K562 (cell line): ENCODE results near the gene SEC24C. TPM values are rescaled to one million over a fixed set of nuclear protein-coding genes. Genes with fewer than 3 reads are reported as not detected.
A peak's percentile ranks its signal among the peaks of the same experiment; 100 is the strongest.

Source experiments
- ELF2 ChIP-seq: fragments of 250-450 bp; sonication (Bioruptor Pico); IDR thresholded peaks from 2 replicates; pipeline ENCODE4 v1.5.0; 2021; ENCODE audit warnings: mild to moderate bottlenecking
- FOSL1 ChIP-seq: fragments of 200-800 bp; sonication (Bioruptor generic); conservative IDR thresholded peaks from 2 replicates; pipeline ENCODE4 v1.6.1; 2016; ENCODE audit warnings: missing genetic modification characterization, missing compliant biosample characterization
- GMEB1 ChIP-seq: fragments of 250-450 bp; sonication (Bioruptor Pico); IDR thresholded peaks from 2 replicates; pipeline ENCODE4 v1.4.0; 2020; ENCODE audit warnings: mild to moderate bottlenecking
- MGA ChIP-seq: fragments of 450-650 bp; IDR thresholded peaks from 2 replicates; pipeline ENCODE4 v1.6.1; 2016; ENCODE audit warnings: mild to moderate bottlenecking, moderate library complexity
- MNT ChIP-seq, 2 experiments: fragments of 450-650 bp; conservative IDR thresholded peaks; 2 replicates each; pipeline ENCODE4 v1.6.1; 2017; ENCODE audit warnings: mild to moderate bottlenecking in 2 of 2, moderate library complexity in 2 of 2
- RBM15 ChIP-seq: fragments of 200-400 bp; formaldehyde crosslinking; IDR thresholded peaks from 2 replicates; pipeline ENCODE4 v1.6.1; 2018; ENCODE audit warnings: mild to moderate bottlenecking, low read length, moderate library complexity; ENCODE audit not compliant: insufficient read depth
- ZBTB17 ChIP-seq: fragments of 450-650 bp; formaldehyde crosslinking; IDR thresholded peaks from 2 replicates; pipeline ENCODE4 v1.4.0; 2020; ENCODE audit warnings: mild to moderate bottlenecking
- polyA plus RNA-seq, 8 experiments: library from polyadenylated mRNA; depleted of rRNA in 4 of 8; stranded (reverse) in 5 of 8; unstranded in 3 of 8; fragments of >200 nt; fragmentation: Nextera tagmentation in 2 of 8; fragmentation: Illumina TruSeq in 1 of 8; extraction: Ambion mirVana in 2 of 8; extraction: Trizol in 1 of 8; gene quantifications; 2 replicates each; pipeline versions ENCODE4 v1.2.1 to v1.2.3, GENCODE V29; 2011 to 2014; ENCODE audit warnings: inconsistent platforms in 1 of 8, missing spikeins in 1 of 8
- total RNA-seq, 7 experiments: library from RNA; depleted of rRNA in 6 of 7; stranded (reverse); fragments of >200 nt in 6 of 7; fragmentation: Illumina TruSeq in 2 of 7; extraction: Trizol in 2 of 7; gene quantifications; 2 replicates each; pipeline versions ENCODE4 v1.2.1 to v1.2.3, GENCODE V29; 2011 to 2021; ENCODE audit warnings: low replicate concordance in 1 of 7

SEC24C gene
- total and polyA plus RNA-seq, 9 of the 15 experiments (the other 6 are each of a cell fraction or from before 2014, with no cell fraction given) = 19.0 to 115 (median 70.5) TPM

GRCh38 chr10:73809061-73809818 is 65.1 kb downstream of the SEC24C start (continued):
- TF ChIP-seq MGA (no peak), FOSL1 (tag) (0 out of 2 replicates have a peak, but pooled peaks have one; percentile 13), MNT (conservative IDR thresholded peaks at IDR 0.05) (0 out of 4 replicates have a peak, but pooled peaks of 1 of the 2 experiments have one; percentile 17), ELF2 (peak; percentile 39; the same call in 1 of the 2 replicates), GMEB1 (CRISPR knock-in tag) (0 out of 2 replicates have a peak, but pooled peaks have one; percentile 13), ZBTB17 (CRISPR knock-in tag) (peak; percentile 66; the same call in 1 of the 2 replicates), RBM15 (no peak)
